ENCODE results near the gene DLGAP1.

- no peak for TF ChIP-seq CTCF (IDR thresholded peaks at IDR 0.05; ENCODE audit: insufficient read depth, low read length, poor library complexity, severe bottlenecking)
- TF ChIP-seq EZH2phosphoT487 (conservative IDR thresholded peaks at IDR 0.05; ENCODE audit: low read length), result no peak
Observed at GRCh38 chr18:3935305-3935704, 519.8 kb downstream of the DLGAP1 start.
